Upper lobe of right lung (tissue), 1 donor: Measurements from ENCODE around the gene TWIST2. TPM values are rescaled to one million over a fixed set of nuclear protein-coding genes. Genes with fewer than 3 reads are reported as not detected.

ENCODE experiments used
- ATAC-seq: fragments of 200-7000 bp; cut with Tn5 transposase; one replicate; pipeline ENCODE4 v1.9.1; 2020; ENCODE audit warnings: mild to moderate bottlenecking, moderate library complexity
- DNase-seq: peaks from one replicate; pipeline ENCODE4 v3.0.0-alpha.2; 2020
- H3K27ac ChIP-seq: fragments of 200-600 bp; one replicate; pipeline ENCODE4 v1.8.0; 2022
- H3K27me3 ChIP-seq: fragments of 200-600 bp; one replicate; pipeline ENCODE4 v1.8.0; 2022; ENCODE audit warnings: mild to moderate bottlenecking
- H3K36me3 ChIP-seq: fragments of 200-600 bp; one replicate; pipeline ENCODE4 v1.8.0; 2022
- H3K4me1 ChIP-seq: fragments of 200-600 bp; one replicate; pipeline ENCODE4 v1.8.0; 2022
- H3K4me3 ChIP-seq: fragments of 200-600 bp; one replicate; pipeline ENCODE4 v1.8.0; 2022; ENCODE audit warnings: mild to moderate bottlenecking
- H3K9me3 ChIP-seq: fragments of 200-600 bp; one replicate; pipeline ENCODE4 v1.8.0; 2022
- intact Hi-C: fragments of 100-400 bp; cut with DNase I; formaldehyde crosslinking; loops from one replicate; pipeline ENCODE4 v1.11.0; 2022
- total RNA-seq: library from RNA; stranded (reverse); fragmentation: NEBNext Ultra II Directional; extraction: Animal tissue kit (Norgen Biotek cat#: 25700); gene quantifications from one replicate; pipeline ENCODE4 v1.2.1, GENCODE V29; 2021
- TF ChIP-seq, protein P1 (sequence below): fragments of 200-600 bp; IDR thresholded peaks from one replicate; pipeline ENCODE4 v1.8.0; 2022; ENCODE audit warnings: antibody characterized with exemption
- donor health status: DM: no; HTN: yes; CAD: no; lungs with severe emphysema.

Gene TWIST2
- total RNA-seq, 1 donor from 2014 or later = 12.2 TPM

DNA sequence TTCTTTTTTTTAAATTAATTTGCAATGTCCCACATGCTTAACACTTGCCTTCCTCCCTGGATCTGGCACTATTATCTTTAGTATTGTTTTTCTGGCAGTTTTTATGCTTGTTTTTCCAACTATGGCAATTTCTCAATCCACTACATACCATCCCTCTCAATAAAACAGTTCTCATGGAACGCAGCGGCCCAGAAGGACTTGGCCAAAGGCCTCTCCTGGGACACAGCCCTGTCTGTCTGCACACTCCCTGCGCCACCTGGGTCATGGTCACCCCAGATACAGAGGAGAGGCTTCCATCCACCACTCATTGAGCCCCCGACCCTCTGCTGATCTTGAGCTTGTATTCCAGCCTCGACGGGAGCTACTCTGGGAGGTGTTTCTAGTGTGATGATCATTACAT, 91.2 kb downstream of the TWIST2 start:
- Histone ChIP-seq H3K36me3 (no peaks in the 10 kb centered on the region), H3K27ac (no peak overlapping the region), H3K4me1 (no peaks in the 10 kb centered on the region), H3K4me3 (no peak overlapping the region), H3K9me3 (no peaks in the 10 kb centered on the region), H3K27me3 (no peaks in the 10 kb centered on the region)
- no peak for ATAC-seq
- TF ChIP-seq, protein P1, sequence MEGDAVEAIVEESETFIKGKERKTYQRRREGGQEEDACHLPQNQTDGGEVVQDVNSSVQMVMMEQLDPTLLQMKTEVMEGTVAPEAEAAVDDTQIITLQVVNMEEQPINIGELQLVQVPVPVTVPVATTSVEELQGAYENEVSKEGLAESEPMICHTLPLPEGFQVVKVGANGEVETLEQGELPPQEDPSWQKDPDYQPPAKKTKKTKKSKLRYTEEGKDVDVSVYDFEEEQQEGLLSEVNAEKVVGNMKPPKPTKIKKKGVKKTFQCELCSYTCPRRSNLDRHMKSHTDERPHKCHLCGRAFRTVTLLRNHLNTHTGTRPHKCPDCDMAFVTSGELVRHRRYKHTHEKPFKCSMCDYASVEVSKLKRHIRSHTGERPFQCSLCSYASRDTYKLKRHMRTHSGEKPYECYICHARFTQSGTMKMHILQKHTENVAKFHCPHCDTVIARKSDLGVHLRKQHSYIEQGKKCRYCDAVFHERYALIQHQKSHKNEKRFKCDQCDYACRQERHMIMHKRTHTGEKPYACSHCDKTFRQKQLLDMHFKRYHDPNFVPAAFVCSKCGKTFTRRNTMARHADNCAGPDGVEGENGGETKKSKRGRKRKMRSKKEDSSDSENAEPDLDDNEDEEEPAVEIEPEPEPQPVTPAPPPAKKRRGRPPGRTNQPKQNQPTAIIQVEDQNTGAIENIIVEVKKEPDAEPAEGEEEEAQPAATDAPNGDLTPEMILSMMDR = no peak
- DNase-seq = peak; percentile 39
- intact Hi-C loops = no loop called here

GRCh38 chr2:238939521-238940403, 91.9 kb downstream of the TWIST2 start:
- H3K36me3 ChIP-seq = no peaks in the 10 kb centered on the region
- ATAC-seq (no peak), DNase-seq (peak; percentile 23)
- no peak overlapping the region for H3K27ac ChIP-seq
- intact Hi-C loops = no loop called here
- H3K27me3 ChIP-seq = no peaks in the 10 kb centered on the region
- TF ChIP-seq, protein P1 = no peak
- H3K4me1 ChIP-seq = no peaks in the 10 kb centered on the region
- no peaks in the 10 kb centered on the region for H3K9me3 ChIP-seq
- H3K4me3 ChIP-seq = no peak overlapping the region

DNA sequence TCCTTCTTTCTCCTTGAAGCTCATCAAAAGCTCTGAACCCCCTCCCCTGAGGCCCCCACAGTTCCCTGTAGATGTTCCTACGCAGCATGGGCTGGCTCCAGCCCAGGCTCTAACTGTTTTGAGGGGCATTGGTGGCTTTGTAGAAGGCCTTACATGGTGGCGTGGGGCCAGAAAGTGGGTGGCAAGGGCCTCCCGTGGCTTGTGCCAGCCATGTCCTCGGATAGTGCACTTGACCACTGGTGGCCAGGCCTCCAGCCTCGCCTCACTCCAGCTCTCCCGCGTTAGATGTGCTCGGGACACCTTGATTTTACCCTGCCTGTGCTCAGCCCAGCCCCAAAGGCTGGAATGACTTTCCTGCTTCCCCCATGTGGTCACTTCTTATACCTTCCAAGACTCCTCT, 92.9 kb downstream of the TWIST2 start:
- intact Hi-C loops = no loop called here
- TF ChIP-seq, protein P1 = no peak
- Histone ChIP-seq H3K27ac (no peak overlapping the region), H3K4me3 (no peak overlapping the region), H3K36me3 (no peaks in the 10 kb centered on the region), H3K27me3 (no peaks in the 10 kb centered on the region), H3K4me1 (no peaks in the 10 kb centered on the region), H3K9me3 (no peaks in the 10 kb centered on the region)
- DNase-seq (peak; percentile 56), ATAC-seq (no peak)

DNA sequence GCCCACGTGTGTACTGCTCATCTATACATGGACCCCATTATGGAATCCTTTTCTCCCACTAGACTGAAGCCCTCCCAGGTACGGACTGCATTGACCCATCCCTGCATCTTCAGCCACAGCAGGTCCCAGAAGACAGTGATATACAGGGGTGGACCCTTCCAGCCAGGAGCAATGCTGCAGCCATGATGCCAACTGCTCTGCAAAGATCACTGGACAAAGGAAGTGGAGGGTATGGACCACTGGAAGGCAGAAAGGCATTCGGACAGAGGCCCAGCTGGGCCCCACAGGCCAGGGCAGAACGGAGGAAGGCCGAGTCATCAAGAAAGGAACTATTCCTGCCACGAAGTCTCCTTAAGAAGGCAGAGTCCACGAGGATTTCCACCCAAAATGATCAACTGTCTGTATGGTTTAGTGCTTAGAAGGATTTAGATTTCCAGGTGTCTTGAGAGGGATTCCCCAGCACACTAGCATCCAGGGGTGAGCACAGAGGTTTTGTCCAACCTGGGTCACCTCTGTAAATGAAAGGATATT, 93.4 kb downstream of the TWIST2 start:
- Histone ChIP-seq H3K36me3 (no peaks in the 10 kb centered on the region), H3K27ac (no peak overlapping the region), H3K4me1 (no peaks in the 10 kb centered on the region), H3K27me3 (no peaks in the 10 kb centered on the region), H3K9me3 (no peaks in the 10 kb centered on the region), H3K4me3 (no peak overlapping the region)
- DNase-seq (peak; percentile 22), ATAC-seq (no peak)
- intact Hi-C loops = no loop called here
- TF ChIP-seq, protein P1 = no peak

GRCh38 chr2:238942080-238942725, 94.3 kb downstream of the TWIST2 start:
- TF ChIP-seq, protein P1 = no peak
- ATAC-seq (no peak), DNase-seq (peak; percentile 41)
- no peaks in the 10 kb centered on the region for H3K27me3 ChIP-seq
- no peaks in the 10 kb centered on the region for H3K4me1 ChIP-seq
- intact Hi-C loops = no loop called here
- no peak overlapping the region for H3K27ac ChIP-seq
- no peaks in the 10 kb centered on the region for H3K9me3 ChIP-seq
- no peaks in the 10 kb centered on the region for H3K36me3 ChIP-seq
- no peak overlapping the region for H3K4me3 ChIP-seq
